HepG2 (cell line): ENCODE data around the gene RASA3. TPM values are rescaled to one million over a fixed set of nuclear protein-coding genes. Genes with fewer than 3 reads are reported as not detected.

Source experiments
- ATAC-seq: fragments of 200-7000 bp; cut with Tn5 transposase; 3 replicates; pipeline ENCODE4 v1.9.1; 2020; ENCODE audit warnings: mild to moderate bottlenecking, moderate library complexity
- BruUV-seq: library from RNA; stranded (reverse); fragments of 400-500 nt; replicated peaks from 2 replicates; lab custom pipeline; 2021; lab: Mats Ljungman, UMichigan
- CTCF ChIA-PET: fragments of 300-600 bp; formaldehyde crosslinking; extraction: SDS; loops from one replicate; lab custom pipeline; 2021; ENCODE audit warnings: low total read pairs, inconsistent platforms, low intra/inter-chr PET ratio; lab: Yijun Ruan, JAX
- POLR2A ChIA-PET: fragments of 350-600 bp; sonication (Branson Sonifier 250); formaldehyde crosslinking; loops from one replicate; lab custom pipeline; 2020; ENCODE audit warnings: antibody characterized with exemption, inconsistent platforms; lab: Yijun Ruan, JAX
- DNase-seq: peaks from one replicate; pipeline ENCODE4 v3.0.0-alpha.2; 2015; ENCODE audit warnings: low spot score
- FAIRE-seq: peaks from 3 replicates; lab custom pipeline; 2011; peaks lifted over from hg19 to GRCh38; lab: Jason Lieb, UNC
- H2AFZ ChIP-seq: one replicate; pipeline ENCODE4 v1.6.1; 2011; ENCODE audit warnings: low read length, inconsistent platforms
- H3K27ac ChIP-seq: fragments of 300-600 bp; 3 replicates; pipeline ENCODE4 v1.8.0; 2011; ENCODE audit warnings: mixed run types, mild to moderate bottlenecking, mixed read lengths, low read length, inconsistent platforms; ENCODE audit not compliant: insufficient read depth; ENCODE audit errors: extremely low read length
- H3K27me3 ChIP-seq, 2 experiments: fragments of 200-600 bp in 1 of 2; 2 replicates in 1 of 2; 3 replicates in 1 of 2; pipeline versions ENCODE4 v1.6.0 to v1.8.0; 2011; ENCODE audit warnings: low read length in 2 of 2, mild to moderate bottlenecking in 2 of 2, moderate library complexity in 2 of 2, inconsistent platforms in 1 of 2; ENCODE audit not compliant: insufficient read depth in 2 of 2, control insufficient read depth in 1 of 2
- H3K36me3 ChIP-seq, 2 experiments: fragments of 200-600 bp in 1 of 2; replicated peaks in 1 of 2; 2 replicates in 1 of 2; 3 replicates in 1 of 2; pipeline versions ENCODE4 v1.5.1 to v1.8.0; 2011; ENCODE audit warnings: low read length in 2 of 2, inconsistent platforms in 1 of 2; ENCODE audit not compliant: insufficient read depth in 2 of 2, control insufficient read depth in 1 of 2
- H3K4me1 ChIP-seq: 2 replicates; pipeline ENCODE4 v1.5.1; 2012; ENCODE audit warnings: low read length, inconsistent platforms; ENCODE audit not compliant: insufficient read depth
- H3K4me2 ChIP-seq: 2 replicates; pipeline ENCODE4 v1.6.0; 2011; ENCODE audit warnings: low read depth, low read length, inconsistent platforms
- H3K4me3 ChIP-seq, 3 experiments: fragments of 200-600 bp in 1 of 3; sonication (generic), shearing (Covaris generic) in 1 of 3; replicated peaks in 1 of 3; 2 replicates each; pipeline ENCODE4 v1.5.1; 2011 to 2016; ENCODE audit warnings: low read length in 3 of 3, inconsistent platforms in 2 of 3, low read depth in 2 of 3, mild to moderate bottlenecking in 2 of 3, control low read depth in 1 of 3, mixed read lengths in 1 of 3; ENCODE audit not compliant: insufficient read depth in 1 of 3
- H3K79me2 ChIP-seq: one replicate; pipeline ENCODE4 v1.6.1; 2011; ENCODE audit warnings: low read length, inconsistent platforms; ENCODE audit not compliant: insufficient read depth
- H3K9ac ChIP-seq: 2 replicates; pipeline ENCODE4 v1.6.0; 2011; ENCODE audit warnings: mild to moderate bottlenecking, low read depth, low read length, inconsistent platforms; ENCODE audit not compliant: insufficient read depth
- H3K9me3 ChIP-seq: 2 replicates; pipeline ENCODE4 v1.5.1; 2012; ENCODE audit warnings: mild to moderate bottlenecking, low read length
- H4K20me1 ChIP-seq: 2 replicates; pipeline ENCODE4 v1.6.0; 2011; ENCODE audit warnings: inconsistent platforms, mild to moderate bottlenecking, low read length, moderate library complexity; ENCODE audit not compliant: insufficient read depth
- CC2D1A ChIP-seq: sonication (generic); formaldehyde crosslinking; IDR thresholded peaks from 2 replicates; pipeline ENCODE4 v1.8.1; 2023; ENCODE audit warnings: mild to moderate bottlenecking, missing genetic modification reagents
- CENPX ChIP-seq: sonication (generic); formaldehyde crosslinking; IDR thresholded peaks from 2 replicates; pipeline ENCODE4 v1.9.0; 2021; ENCODE audit warnings: mild to moderate bottlenecking, missing genetic modification reagents, moderate library complexity
- GTF2F1 ChIP-seq: fragments of 150-350 bp; IDR thresholded peaks from 2 replicates; pipeline ENCODE4 v1.6.1; 2014; ENCODE audit warnings: low read length
- HDAC6 ChIP-seq: fragments of 200-600 bp; sonication (generic); IDR thresholded peaks from 2 replicates; pipeline ENCODE4 v1.7.0; 2017; ENCODE audit warnings: mild to moderate bottlenecking, antibody characterized with exemption, low read length, low read depth
- IRX3 ChIP-seq: sonication (generic); formaldehyde crosslinking; IDR thresholded peaks from 2 replicates; pipeline ENCODE4 v1.8.1; 2023; ENCODE audit warnings: mild to moderate bottlenecking, low read depth, missing genetic modification reagents, borderline replicate concordance
- KAT2B ChIP-seq: fragments of 150-350 bp; IDR thresholded peaks from 2 replicates; pipeline ENCODE4 v1.6.1; 2014; ENCODE audit warnings: low read depth, low read length, borderline replicate concordance
- MBD4 ChIP-seq: IDR thresholded peaks from 2 replicates; pipeline ENCODE4 v1.6.1; 2012; ENCODE audit warnings: low read length, inconsistent platforms, borderline replicate concordance
- MIXL1 ChIP-seq: IDR thresholded peaks from 2 replicates; pipeline ENCODE4 v1.6.1; 2016
- PRDM4 ChIP-seq: sonication (generic); formaldehyde crosslinking; IDR thresholded peaks from 2 replicates; pipeline ENCODE4 v1.9.0; 2021; ENCODE audit warnings: missing genetic modification reagents, borderline replicate concordance
- RBFOX2 ChIP-seq: fragments of 200-400 bp; formaldehyde crosslinking; IDR thresholded peaks from 2 replicates; pipeline ENCODE4 v1.6.1; 2017; ENCODE audit warnings: low read depth, mild to moderate bottlenecking, low read length
- ZNF33A ChIP-seq: sonication (generic); formaldehyde crosslinking; IDR thresholded peaks from 2 replicates; pipeline ENCODE4 v1.5.1; 2020; ENCODE audit warnings: missing genetic modification reagents, mild to moderate bottlenecking, moderate library complexity, borderline replicate concordance
- ZNF407 ChIP-seq: sonication (generic); formaldehyde crosslinking; IDR thresholded peaks from one replicate; pipeline ENCODE4 v1.5.1; 2020; ENCODE audit warnings: mild to moderate bottlenecking, missing genetic modification reagents; ENCODE audit errors: not compliant biosample characterization
- ZNF431 ChIP-seq: sonication (generic); formaldehyde crosslinking; IDR thresholded peaks from 2 replicates; pipeline ENCODE4 v1.9.0; 2022; ENCODE audit warnings: missing genetic modification reagents, low read depth, mild to moderate bottlenecking, borderline replicate concordance
- ZNF564 ChIP-seq: sonication (generic); formaldehyde crosslinking; IDR thresholded peaks from 2 replicates; pipeline ENCODE4 v1.8.1; 2023; ENCODE audit warnings: mild to moderate bottlenecking, missing genetic modification reagents
- WGBS: methylation state at CpG from one replicate; pipeline ENCODE4 v1.1.6; 2017; ENCODE audit warnings: low lambda C conversion rate; 5-methylcytosine and 5-hydroxymethylcytosine counted together
- in situ Hi-C: cut with HindIII; loops from 2 replicates; pipeline ENCODE4 v1.10.0; 2017; ENCODE audit warnings: low pct_unique_long_range_greater_than_20kb; ENCODE audit not compliant: extremely low pct_ligation_motif_present
- intact Hi-C: fragments of 100-400 bp; cut with micrococcal nuclease; formaldehyde crosslinking; loops from one replicate; pipeline ENCODE4 v1.10.0; 2022; ENCODE audit not compliant: unreplicated experiment
- polyA plus RNA-seq, 8 experiments: library from polyadenylated mRNA; depleted of rRNA in 3 of 8; stranded (reverse) in 7 of 8; unstranded in 1 of 8; fragments of >200 nt; fragmentation: Illumina TruSeq in 4 of 8; extraction: Trizol in 4 of 8; gene quantifications; 2 replicates each; pipeline versions ENCODE4 v1.2.1 to v1.2.3, GENCODE V29; 2011 to 2016; ENCODE audit warnings: low read depth in 4 of 8, missing spikeins in 1 of 8, mixed read lengths in 1 of 8; ENCODE audit not compliant: insufficient read depth in 1 of 8
- total RNA-seq, 5 experiments: library from RNA; depleted of rRNA; stranded (reverse); fragments of >200 nt; fragmentation: Illumina TruSeq; extraction: Trizol; gene quantifications; 2 replicates each; pipeline ENCODE4 v1.2.3, GENCODE V29; 2016; ENCODE audit warnings: low read depth in 1 of 5

RASA3 gene
- total and polyA plus RNA-seq, 2 of the 13 experiments (the other 11 are each of a cell fraction or from before 2014, with no cell fraction given), result 0.05 TPM; not detected in 1

GRCh38 chr13:114173272-114173671 lies 40.8 kb upstream of the RASA3 start:
- H3K9ac ChIP-seq, result no peak overlapping the region
- H3K4me2 ChIP-seq, result no peak overlapping the region
- intact Hi-C loops (no loop called here), in situ Hi-C loops (no loop called here)
- H3K79me2 ChIP-seq, result no peaks in the 10 kb centered on the region
- no peaks in the 10 kb centered on the region for H4K20me1 ChIP-seq
- peaks cover 16% of the 10 kb centered on the region for H3K9me3 ChIP-seq
- H3K4me3 ChIP-seq, result no peak overlapping the region
- no peak for DNase-seq
- ATAC-seq, result no peak
- FAIRE-seq, result no peak
- ChIA-PET POLR2A (no interaction called here), CTCF (no interaction called here)
- BruUV-seq, result no TSS peak
- H3K27ac ChIP-seq, result no peak overlapping the region
- 52% methylated on average over 3 of the region's 3 CpGs for WGBS
- no peak overlapping the region for H2AFZ ChIP-seq
- no peaks in the 10 kb centered on the region for H3K4me1 ChIP-seq
- no peaks in the 10 kb centered on the region for H3K36me3 ChIP-seq
- peaks cover 0 to 11% of the 10 kb centered on the region in 2 experiments; a peak in 3 of 5 replicates for H3K27me3 ChIP-seq
- TF ChIP-seq RBFOX2 (no peak), CENPX (no peak), ZNF33A (no peak), MBD4 (no peak), GTF2F1 (no peak), KAT2B (no peak), PRDM4 (CRISPR knock-in tag) (no peak), IRX3 (no peak), CC2D1A (CRISPR knock-in tag) (no peak), ZNF431 (CRISPR knock-in tag) (no peak), MIXL1 (CRISPR knock-in tag) (no peak), ZNF564 (CRISPR knock-in tag) (no peak), HDAC6 (no peak), ZNF407 (CRISPR knock-in tag) (no peak)
